ENCODE data around the gene SPTY2D1. TPM values are rescaled to one million over a fixed set of nuclear protein-coding genes. Genes with fewer than 3 reads are reported as not detected.

Gene SPTY2D1
- polyA plus RNA-seq, 1 of the 3 experiments (the other 2 are of a cell fraction), result 5.3 TPM

DNA sequence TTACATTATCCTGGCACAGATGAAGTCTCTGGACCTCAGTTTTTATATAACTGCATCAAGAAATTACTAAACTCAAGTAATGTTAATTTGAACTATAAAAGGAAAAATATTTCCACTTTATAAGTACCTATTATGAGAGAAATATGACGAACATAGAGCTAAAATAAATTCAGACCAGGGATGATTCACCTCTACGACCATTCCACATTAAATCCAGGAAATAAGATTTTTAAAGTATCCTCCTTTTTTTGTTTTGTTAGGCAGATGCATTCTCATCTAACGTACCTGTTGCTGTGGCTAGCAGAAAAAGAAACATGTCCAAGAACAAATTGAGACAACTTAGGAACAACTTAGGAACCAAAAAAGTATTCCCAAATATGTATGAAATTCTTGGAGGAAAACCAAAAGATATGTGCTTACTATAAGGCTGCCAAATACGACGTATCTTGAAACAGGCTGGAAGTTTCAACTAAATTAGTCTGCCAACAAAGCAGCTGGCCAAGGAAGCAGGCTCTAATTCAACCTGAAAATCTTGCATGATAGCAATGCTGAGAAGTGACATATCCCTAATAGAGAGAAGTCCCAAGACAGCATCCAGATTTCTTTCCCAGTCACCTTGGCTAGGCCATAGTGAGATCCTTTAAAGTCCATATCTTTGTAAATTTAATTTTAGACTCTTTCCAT, 15.7 kb downstream of the SPTY2D1 start (continued):
- TF ChIP-seq, protein P1, sequence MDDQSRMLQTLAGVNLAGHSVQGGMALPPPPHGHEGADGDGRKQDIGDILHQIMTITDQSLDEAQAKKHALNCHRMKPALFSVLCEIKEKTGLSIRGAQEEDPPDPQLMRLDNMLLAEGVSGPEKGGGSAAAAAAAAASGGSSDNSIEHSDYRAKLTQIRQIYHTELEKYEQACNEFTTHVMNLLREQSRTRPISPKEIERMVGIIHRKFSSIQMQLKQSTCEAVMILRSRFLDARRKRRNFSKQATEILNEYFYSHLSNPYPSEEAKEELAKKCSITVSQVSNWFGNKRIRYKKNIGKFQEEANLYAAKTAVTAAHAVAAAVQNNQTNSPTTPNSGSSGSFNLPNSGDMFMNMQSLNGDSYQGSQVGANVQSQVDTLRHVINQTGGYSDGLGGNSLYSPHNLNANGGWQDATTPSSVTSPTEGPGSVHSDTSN (IDR thresholded peaks at IDR 0.05), result peak; percentile 24; the same call in 1 of the 2 replicates
- no peak for TF ChIP-seq ELF1 (IDR thresholded peaks at IDR 0.05)
- no peak for TF ChIP-seq RAD21 (IDR thresholded peaks at IDR 0.05; ENCODE audit: low read length)
- TF ChIP-seq SMC3 (IDR thresholded peaks at IDR 0.05; ENCODE audit: low read depth, low read length), result no peak

DNA sequence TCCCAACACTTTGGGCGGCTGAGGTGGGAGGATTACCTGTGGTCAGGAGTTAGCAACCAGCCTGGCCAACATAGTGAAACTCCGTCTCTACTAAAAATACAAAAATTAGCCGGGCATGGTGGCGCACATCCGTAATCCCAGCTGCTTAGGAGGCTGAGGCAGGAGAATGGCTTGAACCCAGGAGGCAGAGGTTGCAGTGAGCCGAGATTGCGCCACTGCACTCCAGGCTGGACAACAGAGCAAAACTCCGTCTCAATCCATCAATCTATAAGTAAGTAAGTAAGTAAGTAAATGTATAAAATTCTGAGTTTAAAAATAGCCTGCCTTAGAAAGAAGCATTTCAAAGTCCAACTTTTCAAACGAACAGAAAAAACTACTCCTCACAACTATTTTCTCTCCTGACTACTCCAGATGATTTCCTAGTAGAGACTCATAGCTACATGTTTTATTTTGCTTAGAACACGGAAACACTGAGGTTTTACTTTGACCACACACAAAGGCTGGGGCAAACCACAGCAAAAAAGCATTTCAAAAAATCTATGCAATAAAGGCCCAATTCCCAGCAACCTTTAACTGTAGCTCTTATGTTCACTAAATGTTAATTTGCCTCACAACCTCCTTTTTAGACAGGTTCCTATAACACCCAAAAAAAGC, 16.3 kb downstream of the SPTY2D1 start:
- no peak for DNase-seq
- H3K27ac ChIP-seq (ENCODE audit: low read depth in 2 of 2, low read length in 1 of 2), result peak overlapping the region in 1 of 2 experiments; percentile 84; a peak in 3 of 4 replicates
- H3K27me3 ChIP-seq (ENCODE audit: insufficient read depth), result no peaks in the 10 kb centered on the region
- TF ChIP-seq FOXM1 (IDR thresholded peaks at IDR 0.05; ENCODE audit: low read depth) (no peak), NRF1 (IDR thresholded peaks at IDR 0.05; ENCODE audit: low read depth, low read length) (no peak), ELF1 (IDR thresholded peaks at IDR 0.05) (no peak), SMC3 (IDR thresholded peaks at IDR 0.05; ENCODE audit: low read depth, low read length) (no peak), TCF12 (IDR thresholded peaks at IDR 0.05) (no peak), POLR2AphosphoS5 (IDR thresholded peaks at IDR 0.05; ENCODE audit: low read depth, low read length) (no peak), CHD2 (IDR thresholded peaks at IDR 0.05; ENCODE audit: low read length, partially characterized antibody) (no peak), GABPA (IDR thresholded peaks at IDR 0.05; ENCODE audit: low read depth) (no peak), RFX5 (IDR thresholded peaks at IDR 0.05; ENCODE audit: low read length) (no peak), FOXJ3 (CRISPR knock-in tag; IDR thresholded peaks at IDR 0.05) (no peak), SIN3A (IDR thresholded peaks at IDR 0.05; ENCODE audit: borderline replicate concordance, low read depth, low read length) (no peak), TEAD4 (IDR thresholded peaks at IDR 0.05; ENCODE audit: borderline replicate concordance, insufficient read depth) (no peak), FOSL2 (IDR thresholded peaks at IDR 0.05; ENCODE audit: borderline replicate concordance, low read depth) (no peak), MEF2A (IDR thresholded peaks at IDR 0.05; ENCODE audit: borderline replicate concordance, low read depth) (no peak)
- TF ChIP-seq, protein P2, sequence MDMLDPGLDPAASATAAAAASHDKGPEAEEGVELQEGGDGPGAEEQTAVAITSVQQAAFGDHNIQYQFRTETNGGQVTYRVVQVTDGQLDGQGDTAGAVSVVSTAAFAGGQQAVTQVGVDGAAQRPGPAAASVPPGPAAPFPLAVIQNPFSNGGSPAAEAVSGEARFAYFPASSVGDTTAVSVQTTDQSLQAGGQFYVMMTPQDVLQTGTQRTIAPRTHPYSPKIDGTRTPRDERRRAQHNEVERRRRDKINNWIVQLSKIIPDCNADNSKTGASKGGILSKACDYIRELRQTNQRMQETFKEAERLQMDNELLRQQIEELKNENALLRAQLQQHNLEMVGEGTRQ (IDR thresholded peaks at IDR 0.05; ENCODE audit: borderline replicate concordance, low read depth, low read length), result no peak
- TF ChIP-seq, protein P3, sequence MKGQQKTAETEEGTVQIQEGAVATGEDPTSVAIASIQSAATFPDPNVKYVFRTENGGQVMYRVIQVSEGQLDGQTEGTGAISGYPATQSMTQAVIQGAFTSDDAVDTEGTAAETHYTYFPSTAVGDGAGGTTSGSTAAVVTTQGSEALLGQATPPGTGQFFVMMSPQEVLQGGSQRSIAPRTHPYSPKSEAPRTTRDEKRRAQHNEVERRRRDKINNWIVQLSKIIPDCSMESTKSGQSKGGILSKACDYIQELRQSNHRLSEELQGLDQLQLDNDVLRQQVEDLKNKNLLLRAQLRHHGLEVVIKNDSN (IDR thresholded peaks at IDR 0.05; ENCODE audit: borderline replicate concordance, low read depth), result no peak
- peaks cover 10% of the 10 kb centered on the region for H3F3A ChIP-seq (replicated peaks; ENCODE audit: insufficient read depth)
- 0 out of 2 replicates have a peak overlapping the region, but pooled peaks have one; percentile 42 for H2AFZ ChIP-seq (ENCODE audit: low read depth)
- peaks cover 18% of the 10 kb centered on the region; the same call in 1 of the 2 replicates for H4K20me1 ChIP-seq (ENCODE audit: insufficient read depth)
- H3K9me3 ChIP-seq, result no peaks in the 10 kb centered on the region
- H3K4me3 ChIP-seq (ENCODE audit: low read depth in 2 of 2, low read length in 1 of 2), result peak overlapping the region in 1 of 2 experiments; percentile 31; a peak in 1 of 4 replicates
- WGBS (ENCODE audit: low lambda C conversion rate), result 87% methylated on average over 9 of the region's 10 CpGs
- peak overlapping the region; percentile 66 for H3K4me2 ChIP-seq
- H3K79me2 ChIP-seq (ENCODE audit: insufficient read depth), result peaks cover 96% of the 10 kb centered on the region
- POLR2A ChIA-PET, result no interaction called here
- H3K36me3 ChIP-seq (replicated peaks in 1 of 2; ENCODE audit: control insufficient read depth in 1 of 2, insufficient read depth in 2 of 2, low read length in 1 of 2), result peaks cover 30 to 32% of the 10 kb centered on the region in 2 experiments
- no peaks in the 10 kb centered on the region for H3K4me1 ChIP-seq (ENCODE audit: control insufficient read depth in 1 of 2, insufficient read depth in 2 of 2, low read depth in 1 of 2, low read length in 1 of 2)
- no peaks in the 10 kb centered on the region for H3K9me2 ChIP-seq
- CTCF ChIA-PET, result interaction anchor here (0.6 to 1.3 kb wide), 3 partner anchors 85 to 631 kb away, joined by 3 to 5 read pairs (median 3); no protein-coding TSS in a partner anchor
- peak overlapping the region; percentile 60; the same call in 1 of the 2 replicates for H3K9ac ChIP-seq

All from SK-N-SH (cell line).